H1 (cell line): Measurements from ENCODE around the gene ZNF100.

Experiments
- CBX8 ChIP-seq: fragments of 300-800, 300-1000 bp; sonication (generic); IDR thresholded peaks from 2 replicates; pipeline ENCODE4 v1.7.1; 2016; ENCODE audit warnings: low read depth, low read length, borderline replicate concordance
- EZH2 ChIP-seq: fragments of 200-600 bp; sonication (generic); IDR thresholded peaks from 2 replicates; pipeline ENCODE4 v1.7.1; 2012; ENCODE audit warnings: low read depth, mild to moderate bottlenecking, moderate library complexity, low read length, inconsistent platforms; ENCODE audit not compliant: severe bottlenecking
- TCF12 ChIP-seq: IDR thresholded peaks from 2 replicates; pipeline ENCODE4 v1.6.1; 2011; ENCODE audit warnings: low read depth, mild to moderate bottlenecking, low read length
- USF2 ChIP-seq: IDR thresholded peaks from 2 replicates; pipeline ENCODE4 v1.6.1; 2011; ENCODE audit warnings: low read length, improper control_type of control experiment
- TF ChIP-seq, protein P1 (sequence below): IDR thresholded peaks from 2 replicates; pipeline ENCODE4 v1.6.1; 2012; ENCODE audit warnings: low read length, inconsistent platforms

GRCh38 chr19:21707065-21707464, 60.3 kb downstream of the ZNF100 start:
- TF ChIP-seq USF2 = no peak
- no peak for TF ChIP-seq TCF12
- TF ChIP-seq EZH2 = no peak
- TF ChIP-seq CBX8 = no peak
- TF ChIP-seq, protein P1, sequence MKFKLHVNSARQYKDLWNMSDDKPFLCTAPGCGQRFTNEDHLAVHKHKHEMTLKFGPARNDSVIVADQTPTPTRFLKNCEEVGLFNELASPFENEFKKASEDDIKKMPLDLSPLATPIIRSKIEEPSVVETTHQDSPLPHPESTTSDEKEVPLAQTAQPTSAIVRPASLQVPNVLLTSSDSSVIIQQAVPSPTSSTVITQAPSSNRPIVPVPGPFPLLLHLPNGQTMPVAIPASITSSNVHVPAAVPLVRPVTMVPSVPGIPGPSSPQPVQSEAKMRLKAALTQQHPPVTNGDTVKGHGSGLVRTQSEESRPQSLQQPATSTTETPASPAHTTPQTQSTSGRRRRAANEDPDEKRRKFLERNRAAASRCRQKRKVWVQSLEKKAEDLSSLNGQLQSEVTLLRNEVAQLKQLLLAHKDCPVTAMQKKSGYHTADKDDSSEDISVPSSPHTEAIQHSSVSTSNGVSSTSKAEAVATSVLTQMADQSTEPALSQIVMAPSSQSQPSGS = no peak
